Measurements from ENCODE around the gene KIF26B. TPM values are rescaled to one million over a fixed set of nuclear protein-coding genes. Genes with fewer than 3 reads are reported as not detected.
A peak's percentile ranks its signal among the peaks of the same experiment; 100 is the strongest.

Gene KIF26B
- polyA plus RNA-seq, 1 of the 3 experiments (the other 2 are of a cell fraction) = 2.6 TPM

GRCh38 chr1:245276445-245276844 is 121.7 kb downstream of the KIF26B start:
- Histone ChIP-seq H3K9me2 (no peaks in the 10 kb centered on the region), H2AFZ (ENCODE audit: low read depth) (no peak overlapping the region), H3K4me2 (no peak overlapping the region), H4K20me1 (ENCODE audit: insufficient read depth) (no peaks in the 10 kb centered on the region; the same call in 1 of the 2 replicates), H3F3A (replicated peaks; ENCODE audit: insufficient read depth) (no peaks in the 10 kb centered on the region), H3K27me3 (ENCODE audit: insufficient read depth) (no peaks in the 10 kb centered on the region), H3K9me3 (no peaks in the 10 kb centered on the region), H3K79me2 (ENCODE audit: insufficient read depth) (no peaks in the 10 kb centered on the region), H3K9ac (no peak overlapping the region), H3K4me3 (ENCODE audit: low read depth in 2 of 2, low read length in 1 of 2) (no peak overlapping the region), H3K36me3 (replicated peaks in 1 of 2; ENCODE audit: control insufficient read depth in 1 of 2, insufficient read depth in 2 of 2, low read length in 1 of 2) (peaks cover 0 to 8% of the 10 kb centered on the region in 2 experiments), H3K4me1 (ENCODE audit: control insufficient read depth in 1 of 2, insufficient read depth in 2 of 2, low read depth in 1 of 2, low read length in 1 of 2) (peaks cover 0 to 8% of the 10 kb centered on the region in 2 experiments; a peak in 1 of 4 replicates), H3K27ac (ENCODE audit: low read depth in 2 of 2, low read length in 1 of 2) (no peak overlapping the region; a peak in 1 of 4 replicates)
- DNase-seq = no peak
- ChIA-PET POLR2A (no interaction called here), CTCF (no interaction called here)
- 80% methylated on average over 5 of the region's 5 CpGs for WGBS (ENCODE audit: low lambda C conversion rate)
- TF ChIP-seq NFIC (IDR thresholded peaks at IDR 0.05; ENCODE audit: borderline replicate concordance) (no peak), RXRA (IDR thresholded peaks at IDR 0.05; ENCODE audit: borderline replicate concordance, low read depth) (no peak), CTCF (IDR thresholded peaks at IDR 0.05) (no peak), REST (IDR thresholded peaks at IDR 0.05; ENCODE audit: low read depth, low read length) (no peak), EZH2phosphoT487 (IDR thresholded peaks at IDR 0.05; ENCODE audit: borderline replicate concordance, low read depth) (no peak), TCF12 (IDR thresholded peaks at IDR 0.05) (no peak), MEF2A (IDR thresholded peaks at IDR 0.05; ENCODE audit: borderline replicate concordance, low read depth) (no peak), GATA2 (CRISPR knock-in tag; IDR thresholded peaks at IDR 0.05) (no peak)

GRCh38 chr1:245277276-245277675 is 122.5 kb downstream of the KIF26B start:
- Histone ChIP-seq H3F3A (replicated peaks; ENCODE audit: insufficient read depth) (no peaks in the 10 kb centered on the region), H3K4me3 (ENCODE audit: low read depth in 2 of 2, low read length in 1 of 2) (no peak overlapping the region), H3K9ac (no peak overlapping the region), H3K9me3 (no peaks in the 10 kb centered on the region), H3K4me2 (no peak overlapping the region), H3K27ac (ENCODE audit: low read depth in 2 of 2, low read length in 1 of 2) (no peak overlapping the region), H3K4me1 (ENCODE audit: control insufficient read depth in 1 of 2, insufficient read depth in 2 of 2, low read depth in 1 of 2, low read length in 1 of 2) (peaks cover 0 to 8% of the 10 kb centered on the region in 2 experiments; a peak in 1 of 4 replicates), H3K27me3 (ENCODE audit: insufficient read depth) (no peaks in the 10 kb centered on the region), H4K20me1 (ENCODE audit: insufficient read depth) (no peaks in the 10 kb centered on the region; the same call in 1 of the 2 replicates), H2AFZ (ENCODE audit: low read depth) (no peak overlapping the region), H3K9me2 (no peaks in the 10 kb centered on the region), H3K36me3 (replicated peaks in 1 of 2; ENCODE audit: control insufficient read depth in 1 of 2, insufficient read depth in 2 of 2, low read length in 1 of 2) (peaks cover 0 to 8% of the 10 kb centered on the region in 2 experiments), H3K79me2 (ENCODE audit: insufficient read depth) (no peaks in the 10 kb centered on the region)
- WGBS (ENCODE audit: low lambda C conversion rate) = 69% methylated on average over 3 of the region's 3 CpGs
- DNase-seq = no peak
- ChIA-PET POLR2A (no interaction called here), CTCF (no interaction called here)
- TF ChIP-seq NRF1 (IDR thresholded peaks at IDR 0.05; ENCODE audit: low read depth, low read length) (no peak), FOSL2 (IDR thresholded peaks at IDR 0.05; ENCODE audit: borderline replicate concordance, low read depth) (no peak), IRF3 (IDR thresholded peaks at IDR 0.05; ENCODE audit: low read depth, low read length) (no peak), ELF1 (IDR thresholded peaks at IDR 0.05) (no peak), USF1 (IDR thresholded peaks at IDR 0.05; ENCODE audit: borderline replicate concordance, low read depth) (no peak), EZH2phosphoT487 (IDR thresholded peaks at IDR 0.05; ENCODE audit: borderline replicate concordance, low read depth) (no peak), GATA2 (CRISPR knock-in tag; IDR thresholded peaks at IDR 0.05) (no peak), PBX3 (IDR thresholded peaks at IDR 0.05) (no peak), MXI1 (IDR thresholded peaks at IDR 0.05; ENCODE audit: low read depth, low read length) (no peak), JUND (IDR thresholded peaks at IDR 0.05) (no peak), FOXJ3 (CRISPR knock-in tag; IDR thresholded peaks at IDR 0.05) (no peak), EP300 (IDR thresholded peaks at IDR 0.05; ENCODE audit: borderline replicate concordance in 1 of 2, low read depth in 1 of 2, low read length in 1 of 2) (no peak), TCF12 (IDR thresholded peaks at IDR 0.05) (no peak), SIN3A (IDR thresholded peaks at IDR 0.05; ENCODE audit: borderline replicate concordance, low read depth, low read length) (no peak), SMC3 (IDR thresholded peaks at IDR 0.05; ENCODE audit: low read depth, low read length) (0 out of 2 replicates have a peak, but pooled peaks have one; percentile 9)

All from SK-N-SH (cell line).